T-helper 9 cell (primary cell): Measurements from ENCODE around the gene FBF1.
A peak's percentile ranks its signal among the peaks of the same experiment; 100 is the strongest.
"Not testable (repeated sequence)": the region's sequence is repeated elsewhere in the genome, so short reads cannot be mapped to it uniquely, and the experiment has no call there.

Source experiments
- DNase-seq: peaks from one replicate; pipeline ENCODE4 v3.0.0-alpha.2; 2020
- total RNA-seq, 2 donors: gene quantifications; one replicate each; lab custom pipeline; 2026; lab: John Stamatoyannopoulos, UW

The FBF1 gene, protein sequence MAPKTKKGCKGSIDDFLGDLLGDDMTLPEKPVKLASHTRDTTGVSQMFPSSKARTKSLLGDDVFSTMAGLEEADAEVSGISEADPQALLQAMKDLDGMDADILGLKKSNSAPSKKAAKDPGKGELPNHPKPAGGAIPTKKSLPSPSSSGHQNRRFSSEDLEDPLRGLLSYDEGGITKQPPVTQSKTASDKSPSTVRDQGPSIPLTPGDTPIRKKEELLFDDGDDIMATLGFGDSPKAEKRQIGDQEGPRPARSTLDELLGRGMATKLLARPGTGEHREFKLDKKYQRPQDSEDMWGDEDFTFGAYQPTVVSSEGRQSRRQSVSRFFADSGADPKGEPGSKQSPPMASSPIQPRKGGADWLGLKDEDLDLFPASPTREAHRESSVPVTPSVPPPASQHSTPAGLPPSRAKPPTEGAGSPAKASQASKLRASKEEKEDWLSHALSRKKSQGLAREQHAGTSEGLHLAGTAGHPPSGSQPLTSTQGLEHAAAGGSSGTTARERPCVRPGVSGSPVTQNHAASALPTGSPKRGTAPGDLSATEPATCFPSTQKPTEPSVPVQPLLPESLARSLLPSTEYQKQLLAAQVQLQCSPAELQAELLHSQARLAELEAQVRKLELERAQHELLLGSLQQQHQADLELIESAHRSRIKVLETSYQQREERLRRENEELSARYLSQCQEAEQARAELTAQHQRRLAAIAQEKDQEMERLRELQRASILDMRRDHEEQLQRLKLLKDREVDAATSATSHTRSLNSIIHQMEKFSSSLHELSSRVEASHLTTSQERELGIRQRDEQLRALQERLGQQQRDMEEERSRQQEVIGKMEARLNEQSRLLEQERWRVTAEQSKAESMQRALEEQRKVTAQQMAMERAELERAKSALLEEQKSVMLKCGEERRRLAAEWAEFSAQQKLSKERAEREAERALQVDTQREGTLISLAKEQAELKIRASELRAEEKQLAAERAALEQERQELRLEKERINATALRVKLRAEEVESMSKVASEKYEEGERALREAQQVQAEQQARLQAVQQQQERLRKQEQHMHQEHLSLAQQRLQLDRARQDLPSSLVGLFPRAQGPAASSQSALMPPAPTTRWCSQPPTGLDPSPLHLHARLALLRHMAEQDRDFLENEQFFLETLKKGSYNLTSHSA
- 10.2 to 12.1 reads per million in 2 donors for total RNA-seq

DNA sequence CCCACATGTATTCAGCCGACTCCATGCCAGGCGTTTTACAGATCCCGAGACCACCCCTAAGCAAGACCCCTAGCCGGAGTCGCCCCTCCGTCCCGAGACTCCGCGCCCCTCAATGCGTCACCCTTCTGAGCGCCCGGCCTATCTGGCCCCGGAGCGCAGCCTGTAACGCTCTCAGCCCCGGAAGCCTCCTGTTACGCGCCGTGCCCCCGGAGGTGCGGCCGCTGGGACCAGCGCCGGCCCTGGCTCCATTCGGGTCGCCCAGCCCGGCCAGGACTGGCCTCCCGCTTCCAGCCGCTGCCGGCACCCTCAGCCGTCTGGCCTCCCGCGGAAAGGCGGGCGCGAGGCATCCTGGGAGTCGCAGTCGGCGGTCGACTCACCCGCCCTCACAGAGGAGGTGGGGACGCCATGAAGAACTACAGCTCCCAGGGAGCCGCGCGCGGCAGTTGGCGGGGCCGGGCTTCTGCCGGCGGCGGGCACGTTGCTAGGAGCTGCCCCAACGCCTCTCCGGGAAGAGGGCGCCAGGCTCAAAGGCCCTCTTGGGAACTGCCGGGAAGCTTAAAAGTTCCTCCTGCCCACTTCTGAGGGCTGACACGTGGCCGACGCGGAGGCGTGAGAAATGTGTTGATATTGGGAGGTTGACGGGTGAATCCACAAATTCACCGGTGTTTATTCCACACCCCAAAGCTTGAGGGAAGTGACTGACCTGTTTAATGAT, at the start of gene FBF1:
FBF1 (minus strand) TSS at position 316 of the 715 bp plus-strand sequence. CDS start 2,893 bp downstream, outside the sequence.
- peak; percentile 81 for DNase-seq

DNA sequence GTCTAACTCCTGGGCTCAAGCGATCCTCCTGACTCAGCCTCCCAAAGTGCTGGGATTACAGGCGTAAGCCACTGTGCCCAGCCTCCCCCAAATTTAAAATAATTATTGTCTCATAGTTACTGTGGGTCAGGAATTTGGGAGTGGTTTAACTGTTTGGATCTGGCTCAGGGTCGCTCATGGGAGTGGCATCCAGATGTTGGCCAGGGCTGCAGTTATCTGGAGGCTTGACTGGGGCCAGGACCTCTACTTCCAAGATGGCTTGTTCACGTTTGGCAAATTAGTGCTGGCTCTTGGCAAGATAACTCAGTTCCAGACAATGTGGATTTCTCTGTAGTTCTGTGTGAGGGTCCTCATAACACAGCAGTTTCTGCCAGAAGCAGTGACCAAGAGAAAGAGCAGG, 46.2 kb upstream of the FBF1 start:
- no peak for DNase-seq

DNA sequence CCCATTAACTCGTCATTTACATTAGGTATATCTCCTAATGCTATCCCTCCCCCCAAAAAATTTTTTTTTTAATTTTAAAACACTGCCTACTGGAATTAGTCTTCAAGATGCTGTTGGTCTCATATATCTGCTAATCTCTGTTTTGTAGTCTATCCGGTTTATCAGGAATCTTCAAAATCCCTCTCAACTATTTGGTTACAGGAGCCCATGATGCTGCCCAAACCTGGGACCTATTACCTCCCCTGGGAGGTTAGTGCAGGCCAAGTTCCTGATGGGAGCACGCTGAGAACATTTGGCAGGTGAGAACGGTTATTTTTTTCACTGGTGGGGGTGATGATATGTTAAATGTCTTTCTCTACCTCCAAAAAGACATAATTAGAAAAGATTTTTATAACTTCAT, 45.1 kb upstream of the FBF1 start:
- DNase-seq, result no peak

DNA sequence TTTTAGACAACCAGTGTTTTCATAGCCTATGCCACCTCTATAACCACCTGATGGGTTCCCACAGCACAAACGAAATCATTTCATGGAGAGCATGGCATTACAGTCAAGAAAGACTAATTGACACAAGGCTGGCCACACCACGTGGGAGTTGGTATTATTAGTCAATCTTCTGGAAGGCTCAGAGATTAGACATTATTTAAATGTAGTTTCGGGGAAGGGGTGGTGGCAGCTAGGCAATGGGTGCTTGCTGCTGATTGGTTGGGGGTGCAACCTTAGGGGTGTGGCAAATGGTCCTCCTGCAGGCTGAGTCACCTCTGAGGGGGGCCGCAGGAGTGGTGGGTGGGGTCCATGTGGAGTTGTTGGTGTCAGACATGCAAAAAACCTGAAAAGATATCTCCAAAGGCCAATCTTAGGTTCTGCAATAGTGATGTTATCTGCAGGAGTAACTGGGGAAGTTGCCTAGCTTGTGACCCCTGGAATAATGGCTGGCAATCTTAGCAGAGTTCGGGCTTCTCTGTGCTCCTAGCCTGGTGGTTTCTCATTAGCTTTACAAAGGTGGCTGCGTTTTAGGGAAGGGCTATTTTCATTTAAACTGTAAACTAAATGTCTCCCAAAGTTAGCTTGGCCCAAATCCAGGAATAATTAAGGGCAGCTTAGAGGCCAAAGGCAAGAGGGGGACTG, 42.8 kb upstream of the FBF1 start:
- DNase-seq, result no peak

DNA sequence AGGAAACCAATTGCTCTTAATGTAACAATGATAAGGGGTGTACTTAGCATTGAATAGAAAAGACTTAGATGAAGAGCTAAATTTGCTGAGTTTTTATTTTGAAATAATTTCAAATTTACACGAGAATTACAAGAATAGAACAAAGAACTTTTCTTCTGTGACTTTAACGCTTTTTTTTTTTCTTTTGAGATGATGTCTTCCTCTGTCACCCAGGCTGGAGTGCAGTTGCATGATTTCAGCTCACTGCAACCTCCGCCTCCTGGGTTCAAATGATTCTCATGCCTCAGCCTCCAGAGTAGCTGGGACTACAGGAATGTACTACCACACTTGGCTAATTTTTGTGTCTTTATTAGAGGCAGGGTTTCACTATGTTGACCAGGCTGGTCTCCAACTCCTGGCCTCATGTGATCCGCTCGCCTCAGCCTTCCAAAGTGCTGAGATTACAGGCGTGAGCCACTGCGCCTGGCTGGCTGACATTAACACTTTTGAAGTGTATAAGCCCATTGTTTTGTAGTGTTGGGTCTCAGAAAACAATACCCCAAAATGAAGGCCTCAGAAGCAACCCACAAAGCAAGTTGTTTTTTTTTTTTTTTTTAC, 40.3 kb upstream of the FBF1 start:
- no peak for DNase-seq

DNA sequence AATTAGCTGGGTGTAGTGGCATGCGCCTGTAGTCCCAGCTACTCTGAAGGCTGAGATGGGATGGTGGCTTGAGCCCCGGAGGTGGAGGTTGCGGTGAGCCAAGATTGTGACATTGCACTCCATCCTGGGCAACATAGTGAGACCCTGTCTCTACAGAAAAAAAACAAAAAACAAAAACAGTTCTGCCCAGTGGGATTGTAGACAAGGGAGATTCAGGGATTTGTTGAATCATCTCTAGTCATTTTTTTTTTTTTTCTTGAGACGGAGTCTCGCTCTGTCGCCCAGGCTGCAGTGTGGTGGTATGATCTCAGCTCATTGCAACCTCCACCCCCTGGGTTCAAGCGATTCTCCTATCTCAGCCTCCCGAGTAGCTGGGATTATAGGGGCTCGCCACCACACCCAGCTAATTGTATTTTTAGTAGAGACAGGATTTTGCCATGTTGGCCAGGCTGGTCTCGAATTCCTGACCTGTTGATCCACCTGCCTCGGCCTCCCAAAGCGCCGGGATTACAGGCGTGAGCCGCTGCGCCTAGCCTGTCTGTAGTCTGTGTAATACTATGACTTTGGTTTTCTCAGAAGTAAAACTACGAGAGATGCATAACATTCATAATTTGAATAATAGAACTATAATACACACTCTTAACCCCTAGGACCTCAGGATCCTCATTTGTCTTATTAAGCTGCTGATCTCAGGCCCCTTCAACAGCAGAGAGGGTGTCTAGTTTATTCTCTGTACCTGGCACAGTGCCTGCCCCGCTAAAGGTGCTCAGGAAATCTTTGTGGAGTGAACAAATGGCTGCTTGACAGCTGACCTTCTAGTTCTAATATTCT, 39.6 kb upstream of the FBF1 start:
- no peak for DNase-seq

DNA sequence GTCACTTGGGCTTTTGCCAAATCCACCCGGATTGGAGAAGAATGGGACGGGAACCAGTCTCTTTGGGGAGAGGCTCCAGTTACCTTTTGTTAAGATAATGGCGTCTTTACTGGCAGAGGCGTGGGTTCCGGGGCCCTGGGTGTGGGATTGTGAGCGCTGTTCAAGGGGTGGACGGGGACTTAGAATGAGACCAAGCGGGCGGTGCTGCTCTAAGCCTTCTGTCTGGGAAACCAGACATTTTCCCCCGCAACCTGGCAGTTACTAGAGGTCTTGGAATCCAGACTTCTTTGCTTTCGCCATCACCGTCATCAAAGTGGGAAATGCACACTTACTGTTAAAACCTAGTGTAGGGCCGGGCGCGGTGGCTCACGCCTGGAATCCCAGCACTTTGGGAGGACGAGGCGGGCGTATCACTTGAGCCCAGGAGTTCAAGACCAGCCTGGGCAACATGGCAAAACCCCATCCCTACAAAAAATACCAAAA, 38.9 kb upstream of the FBF1 start:
- DNase-seq, result no peak

DNA sequence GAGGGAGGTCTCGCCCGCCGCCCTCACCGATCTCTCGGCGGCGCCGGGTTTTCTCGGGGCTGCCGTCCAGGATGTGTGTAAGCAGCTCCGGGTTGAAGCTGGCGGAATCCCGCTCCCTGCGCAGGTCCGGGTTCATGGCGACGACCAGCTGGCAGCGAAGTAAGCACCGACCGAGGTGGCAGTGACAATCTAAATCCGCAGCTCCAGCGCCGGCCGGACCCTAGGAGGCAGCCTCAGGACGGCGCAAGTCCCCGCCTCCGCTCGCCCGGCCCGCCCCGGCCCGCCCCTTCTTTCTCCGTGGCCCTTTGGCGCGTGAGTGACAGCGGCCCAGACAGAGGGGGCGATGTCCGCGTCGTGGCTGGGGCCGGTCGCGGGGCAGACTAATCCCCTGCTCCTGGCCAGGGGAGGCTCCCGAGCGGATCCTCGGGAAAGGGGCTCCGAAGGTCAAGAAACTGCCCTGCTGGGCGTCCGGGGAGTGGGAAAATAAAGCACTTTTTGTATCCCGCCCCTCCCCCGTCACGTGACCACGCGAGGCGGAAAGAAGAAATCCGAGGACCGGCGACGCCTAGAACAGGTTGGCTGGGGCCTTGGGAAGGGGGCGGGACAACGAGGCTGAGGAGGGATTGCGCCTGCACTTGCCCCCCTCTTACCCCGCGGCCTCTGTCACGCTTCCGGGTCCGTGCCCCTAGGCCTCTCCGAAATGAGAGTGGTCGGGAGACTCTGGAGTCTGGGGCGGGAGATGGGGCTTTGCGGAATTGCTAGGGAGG, 38.3 kb upstream of the FBF1 start, which contains the start of the genes ACOX1 and TEN1:
ACOX1 (minus strand) TSS at position 229 of the 767 bp plus-strand sequence; CDS start at position 136, 93 bp downstream.
TEN1 (plus strand) TSS at position 303 of the 767 bp plus-strand sequence. CDS start 6,953 bp downstream, outside the sequence.
- peak; percentile 94 for DNase-seq

DNA sequence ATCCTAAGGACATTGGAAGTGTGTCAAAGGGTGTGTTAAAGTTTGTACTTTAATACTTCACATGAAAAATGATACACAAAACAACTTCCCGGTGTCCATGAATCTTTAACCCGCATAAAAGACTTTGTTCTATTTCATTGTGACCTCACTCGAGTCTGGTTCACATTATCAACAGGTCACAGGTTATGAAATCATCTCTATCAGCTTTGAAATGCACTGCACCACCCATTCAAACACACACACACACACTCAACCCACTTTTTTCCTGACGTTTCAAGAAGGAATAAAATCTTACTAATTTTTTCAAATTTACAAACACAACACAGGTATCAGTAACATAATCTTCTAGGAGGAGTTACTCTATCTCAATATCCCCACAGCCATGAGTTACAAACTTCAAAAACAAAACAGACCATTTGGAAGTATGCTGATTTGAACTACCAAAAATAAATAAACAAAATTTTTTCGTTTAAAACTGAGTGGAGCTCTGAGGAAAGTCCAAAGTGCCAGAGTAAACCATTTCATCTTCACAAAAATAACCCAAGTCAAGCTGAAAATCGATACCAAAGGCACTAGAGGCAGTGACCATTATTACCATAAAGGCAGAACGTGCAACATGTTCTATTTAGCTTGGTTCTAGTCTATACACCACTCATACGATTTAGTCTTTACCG, 35.5 kb upstream of the FBF1 start:
- no peak for DNase-seq

DNA sequence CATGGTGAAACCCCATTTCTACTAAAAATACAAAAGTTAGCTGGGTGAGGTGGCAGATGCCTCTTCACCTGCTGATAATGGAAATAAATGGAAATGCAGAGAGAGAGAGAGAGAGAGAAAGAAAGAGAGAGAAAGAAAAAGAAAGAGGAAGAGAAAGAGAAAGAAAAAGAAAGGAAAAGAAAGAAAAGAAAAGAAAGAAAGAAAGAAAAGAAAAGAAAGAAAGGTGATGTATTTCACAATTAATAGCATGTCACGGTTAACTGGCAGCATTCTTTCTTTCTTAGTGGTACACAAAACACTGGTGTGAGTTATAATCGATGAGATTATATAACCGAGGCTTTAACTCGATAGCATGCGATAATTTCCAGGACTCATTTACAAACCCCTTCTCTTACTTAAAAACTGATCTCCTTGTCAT, 34.9 kb upstream of the FBF1 start:
- DNase-seq, result no peak

DNA sequence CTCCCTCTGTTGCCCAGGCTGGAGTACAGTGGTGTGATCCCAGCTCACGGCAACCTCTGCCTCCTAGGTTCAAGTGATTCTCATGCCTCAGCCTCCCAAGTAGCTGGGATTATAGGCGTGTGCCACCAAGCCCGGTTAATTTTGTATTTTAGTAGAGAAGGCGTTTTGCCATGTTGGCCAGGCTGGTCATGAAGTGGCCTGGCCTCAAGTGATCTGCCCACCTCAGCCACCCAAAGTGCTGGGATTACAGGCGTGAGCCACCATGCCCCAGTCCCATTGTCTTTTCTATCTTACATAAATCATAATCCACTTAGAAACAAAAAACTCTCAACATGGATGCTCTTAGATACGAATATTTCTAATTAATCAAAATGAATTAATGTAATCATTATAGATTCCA, 34.3 kb upstream of the FBF1 start:
- not testable (repeated sequence) for DNase-seq

DNA sequence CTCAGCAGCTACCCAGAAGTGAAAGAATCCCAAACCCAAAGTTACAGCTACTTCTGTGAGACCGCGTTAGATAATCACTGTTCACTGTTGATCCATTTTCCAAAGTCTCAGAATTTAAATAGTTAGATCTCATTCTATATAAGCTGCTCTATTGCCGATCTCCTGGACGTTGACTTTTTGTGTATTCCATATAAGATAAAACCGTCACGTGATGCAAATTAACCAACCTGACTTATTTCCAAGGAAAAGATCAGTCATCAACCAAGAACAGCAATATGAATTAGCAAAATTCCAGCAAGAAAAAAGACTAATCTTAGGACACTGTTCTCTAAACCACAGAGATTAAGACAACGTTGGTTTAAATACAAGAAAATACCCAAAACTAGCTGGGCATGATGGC, 29.8 kb upstream of the FBF1 start:
- DNase-seq, result no peak

DNA sequence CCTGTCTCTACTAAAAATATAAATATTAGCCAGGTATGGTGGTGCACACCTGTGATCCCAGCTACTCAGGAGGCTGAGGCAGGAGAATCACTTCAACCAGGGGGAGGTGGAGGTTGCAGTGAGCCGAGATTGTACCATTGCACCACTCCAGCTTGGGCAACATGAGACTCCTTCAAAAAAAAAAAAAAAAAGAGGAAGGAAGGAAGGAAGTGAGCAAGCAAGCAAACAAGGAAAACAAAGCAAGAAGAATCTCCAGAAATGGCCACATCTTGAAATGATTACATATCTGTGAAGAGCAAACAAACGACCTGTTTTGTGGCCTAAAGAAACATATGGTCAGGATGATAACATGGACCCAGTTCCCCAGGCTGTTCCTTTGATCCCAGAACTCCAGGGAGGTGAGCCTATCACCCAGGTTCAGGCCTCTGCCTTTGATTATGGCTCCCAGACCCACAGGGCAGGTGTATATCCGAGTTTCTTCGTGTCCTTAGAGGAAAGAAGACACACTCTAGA, 29.2 kb upstream of the FBF1 start:
- no peak for DNase-seq

DNA sequence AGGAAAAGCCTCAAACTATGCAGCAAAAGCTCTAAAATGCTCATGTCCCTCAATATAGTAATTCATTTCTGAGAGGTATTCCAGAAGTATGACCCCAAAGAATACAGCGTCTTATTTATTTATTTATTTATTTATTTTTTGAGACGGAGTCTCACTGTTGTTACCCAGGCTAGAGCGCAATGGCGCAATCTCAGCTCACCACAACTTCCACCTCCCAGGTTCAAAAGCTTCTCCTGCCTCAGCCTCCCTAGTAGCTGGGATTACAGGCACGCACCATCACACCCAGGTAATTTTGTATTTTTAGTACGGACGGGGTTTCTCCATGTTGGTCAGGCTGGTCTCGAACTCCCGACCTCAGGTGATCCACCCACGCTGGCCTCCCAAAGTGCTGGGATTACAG, 28.2 kb upstream of the FBF1 start:
- not testable (repeated sequence) for DNase-seq

DNA sequence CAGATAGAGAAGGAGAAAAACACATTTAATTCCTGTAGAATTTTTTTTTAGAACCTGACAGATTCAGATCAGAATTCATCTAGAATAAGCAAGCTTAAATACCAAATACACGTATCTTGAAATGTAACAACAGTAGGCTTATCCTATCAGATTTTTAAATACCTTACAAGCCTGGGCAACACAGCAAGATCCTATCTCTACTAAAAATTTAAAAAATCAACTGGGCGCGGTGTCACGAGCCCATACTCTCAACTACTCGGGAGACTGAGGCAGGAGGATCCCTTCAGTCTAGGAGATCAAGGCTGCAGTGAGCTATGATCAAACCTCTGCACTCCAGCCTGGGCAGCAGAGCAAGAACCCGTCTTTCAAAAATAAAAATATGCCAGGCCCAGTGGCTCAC, 24.6 kb upstream of the FBF1 start:
- no peak for DNase-seq

DNA sequence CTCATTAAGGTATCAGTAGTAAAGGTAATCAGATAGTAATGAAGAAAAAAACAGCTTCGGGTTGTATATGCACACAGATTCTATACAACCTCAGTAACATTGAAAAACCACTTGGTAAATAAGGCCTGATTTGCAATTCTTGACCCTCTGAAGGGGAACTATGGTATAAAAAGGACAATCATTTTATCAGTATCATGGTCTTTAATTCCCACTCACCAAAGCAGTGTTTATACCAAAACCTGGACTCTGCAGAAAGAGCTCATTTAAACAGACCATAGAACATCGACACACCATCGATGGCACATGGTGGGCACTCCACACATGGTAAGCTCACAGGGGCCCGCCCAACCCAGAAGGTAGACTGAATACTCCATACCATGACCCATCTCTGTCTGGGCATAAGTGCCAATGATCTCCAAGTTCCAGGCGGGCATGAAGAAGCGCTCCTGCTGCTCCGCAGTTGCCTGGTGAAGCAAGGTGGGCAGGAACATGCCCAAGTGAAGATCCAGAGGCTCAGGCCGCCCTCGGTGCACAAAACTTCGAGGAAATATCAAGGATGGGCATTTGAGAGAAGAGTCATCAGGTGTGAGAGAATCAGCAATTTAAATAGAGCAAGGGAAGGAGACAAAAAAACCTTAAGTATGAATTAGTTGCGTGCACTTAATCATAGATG, 19.1 kb upstream of the FBF1 start:
- no peak for DNase-seq

DNA sequence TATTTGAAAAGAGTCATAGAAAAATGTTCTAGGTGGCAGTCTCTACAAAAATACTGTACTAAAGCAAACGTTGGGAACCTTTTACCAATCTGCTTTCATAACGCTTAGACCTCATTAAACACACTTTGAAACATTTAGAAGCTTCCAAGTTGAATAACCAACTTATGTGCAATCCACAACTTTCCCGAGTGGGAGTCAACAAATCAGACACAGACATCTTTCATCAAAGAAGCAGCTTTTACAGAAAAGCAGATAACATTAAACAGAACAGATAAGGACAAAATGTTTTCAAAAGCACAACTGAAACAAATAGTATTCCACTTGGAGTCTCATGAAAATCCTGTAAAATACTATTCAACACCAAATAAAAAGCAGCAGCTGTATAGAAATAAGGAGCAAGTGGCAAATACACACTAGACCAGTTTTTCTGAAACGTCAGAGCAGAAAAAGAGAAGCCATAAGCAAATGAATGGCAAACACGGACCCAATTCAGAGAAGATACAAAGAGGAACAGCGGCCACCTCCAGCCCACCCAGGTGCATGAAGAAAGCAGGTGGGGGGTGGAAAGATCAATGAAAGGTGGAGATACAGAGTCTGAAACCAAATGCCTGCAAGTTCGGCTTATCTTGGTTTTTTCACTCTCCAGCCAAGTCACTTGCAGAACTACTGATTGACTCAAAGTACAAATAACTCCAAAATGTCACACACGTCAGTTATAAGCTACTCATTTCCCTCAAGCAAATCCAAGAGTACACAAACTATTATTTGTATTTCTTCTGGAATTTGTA, 18.4 kb upstream of the FBF1 start:
- DNase-seq, result no peak
